GM18909 (cell line): ENCODE results near the gene SCGB1D4.
A peak's percentile ranks its signal among the peaks of the same experiment; 100 is the strongest.
"Not testable (repeated sequence)": the region's sequence is repeated elsewhere in the genome, so short reads cannot be mapped to it uniquely, and the experiment has no call there.

Experiments
- ATAC-seq: cut with Tn5 transposase; IDR thresholded peaks from one replicate; pipeline ENCODE4 v1.9.1; 2021; ENCODE audit warnings: mild to moderate bottlenecking; ENCODE audit not compliant: unreplicated experiment, poor library complexity

SCGB1D4 gene, protein sequence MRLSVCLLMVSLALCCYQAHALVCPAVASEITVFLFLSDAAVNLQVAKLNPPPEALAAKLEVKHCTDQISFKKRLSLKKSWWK

DNA sequence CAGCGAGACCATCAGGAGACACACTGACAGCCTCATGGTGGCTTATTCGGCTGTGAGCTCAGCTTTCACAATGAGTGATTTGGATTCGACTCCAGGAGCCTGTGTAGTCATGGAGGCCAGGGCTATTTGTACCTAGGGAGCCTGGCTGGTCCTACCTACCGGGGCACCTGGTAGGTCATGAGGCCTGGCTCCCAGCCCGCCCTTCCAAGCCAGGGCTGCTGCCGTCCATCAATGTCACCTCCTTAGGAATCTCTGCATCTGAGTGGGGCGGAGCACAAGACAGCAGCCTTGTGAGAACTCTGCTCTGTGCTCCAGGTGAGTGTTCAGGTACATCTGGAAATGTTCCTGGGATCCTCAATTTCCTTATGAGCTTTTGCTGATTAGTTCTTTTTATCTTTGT lies at the start of gene SCGB1D4:
Gene SCGB1D4, minus strand, starts transcription at position 101 of the 400 bp plus-strand sequence. Its CDS starts 65 bp downstream, at position 36.
- ATAC-seq, result no peak

DNA sequence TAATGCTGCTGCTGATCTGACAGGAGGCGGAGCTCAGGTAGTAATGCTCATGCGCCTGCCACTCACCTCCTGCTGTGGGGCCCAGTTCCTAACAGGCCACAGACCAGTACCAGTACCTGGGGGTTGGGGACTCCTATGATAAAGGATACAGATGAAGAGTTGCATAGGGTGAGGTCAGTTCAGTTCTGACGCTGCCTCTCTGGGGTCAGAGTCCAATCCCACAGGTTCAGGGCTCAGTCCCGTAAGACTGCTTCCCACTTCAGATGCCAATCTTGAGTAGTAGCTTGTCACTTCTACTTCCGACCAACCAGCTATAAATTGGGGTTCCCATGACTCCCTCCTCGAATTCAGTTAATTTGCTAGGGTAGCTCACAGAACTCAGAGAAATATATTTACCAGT lies 47.0 kb upstream of the SCGB1D4 start:
- no peak for ATAC-seq

DNA sequence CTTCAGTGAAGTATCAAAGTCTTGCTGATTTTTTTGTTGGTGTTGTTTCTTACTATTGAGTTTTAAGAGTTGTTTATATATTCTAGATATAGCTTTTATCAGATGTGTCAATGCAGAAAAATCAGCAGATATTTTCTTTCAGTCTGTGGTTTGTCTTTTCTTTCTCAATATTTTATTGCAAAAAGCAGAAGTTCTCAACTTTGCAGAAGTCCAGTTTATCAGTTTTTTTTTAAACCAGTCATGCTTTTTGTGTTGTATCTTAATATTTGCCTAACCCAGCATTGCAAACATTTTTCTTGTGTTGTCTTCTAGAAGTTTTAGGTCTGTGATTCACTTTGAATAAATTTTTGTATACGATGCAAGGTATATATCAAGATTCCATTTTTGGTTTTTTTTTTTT lies 45.3 kb upstream of the SCGB1D4 start:
- ATAC-seq, result no peak

DNA sequence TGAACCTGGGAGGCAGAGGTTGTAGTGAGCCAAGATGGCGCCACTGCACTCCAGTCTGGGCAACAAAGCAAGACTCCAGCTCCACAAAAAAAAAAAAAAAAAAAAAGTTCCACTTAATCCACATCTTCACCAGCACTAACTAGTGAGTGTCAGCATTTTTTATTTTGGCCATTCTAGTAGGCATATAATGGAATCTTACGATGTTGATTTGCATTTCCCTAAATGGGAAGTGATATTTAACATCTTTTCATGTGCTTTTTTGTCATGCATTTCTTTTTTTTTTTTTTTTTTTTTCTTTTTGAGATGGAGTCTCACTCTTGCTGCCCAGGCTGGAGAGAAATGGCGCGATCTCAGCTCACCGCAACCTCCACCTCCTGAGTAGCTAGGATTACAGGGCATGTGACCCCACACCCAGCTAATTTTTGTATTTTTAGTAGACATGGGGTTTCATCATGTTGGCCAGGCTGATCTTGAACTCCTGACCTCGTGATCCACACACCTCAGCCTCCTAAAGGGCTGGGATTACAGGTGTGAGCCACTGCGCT lies 44.8 kb upstream of the SCGB1D4 start:
- not testable (repeated sequence) for ATAC-seq

DNA sequence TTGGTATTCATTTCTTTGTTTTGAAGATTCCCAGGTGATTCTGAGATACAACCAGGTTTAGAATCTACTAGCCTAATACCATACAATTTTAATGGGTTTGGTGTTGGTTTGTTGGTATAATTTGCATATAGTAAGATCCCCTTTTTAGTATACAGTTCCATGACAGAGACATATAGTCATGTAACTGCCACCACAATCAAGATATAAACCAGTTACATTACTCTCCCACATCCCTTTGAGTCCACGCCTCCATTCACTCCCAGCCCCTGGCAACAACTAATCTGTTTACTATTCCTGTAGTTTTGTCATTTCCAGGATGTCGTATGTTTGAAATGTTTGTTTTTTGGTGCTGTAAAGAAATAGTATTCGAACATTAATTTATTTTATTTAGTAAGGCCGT lies 42.7 kb upstream of the SCGB1D4 start:
- ATAC-seq, result no peak

DNA sequence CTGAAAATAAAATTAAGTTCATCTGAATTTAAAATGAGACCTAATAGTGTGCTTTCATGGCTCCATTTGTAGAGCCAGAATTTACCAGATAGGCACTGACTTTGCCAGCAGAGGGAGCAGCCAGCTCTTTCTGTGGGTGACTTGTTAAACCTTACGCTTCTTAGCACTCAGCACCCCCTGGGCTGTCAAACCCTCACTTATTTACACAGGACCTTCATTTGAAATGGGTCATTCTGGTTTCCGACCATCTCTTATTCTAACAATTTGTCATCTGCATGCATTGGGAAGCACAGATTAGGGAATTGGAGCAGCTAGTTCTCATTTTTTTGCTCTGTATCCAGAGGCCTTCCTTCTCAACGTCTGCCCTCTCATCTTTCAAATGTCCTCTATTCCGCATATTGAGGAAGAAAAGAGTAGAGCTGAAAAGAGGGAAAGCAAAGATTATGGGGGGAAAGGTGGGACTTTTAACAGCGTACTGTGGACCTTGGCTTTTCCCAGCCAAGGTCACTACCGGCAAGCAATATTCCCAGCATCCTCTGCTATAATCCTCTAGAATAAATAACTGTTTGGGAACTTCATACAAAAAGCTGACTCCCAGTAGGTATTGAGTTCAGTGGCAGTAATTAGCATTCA lies 41.5 kb upstream of the SCGB1D4 start:
- no peak for ATAC-seq

DNA sequence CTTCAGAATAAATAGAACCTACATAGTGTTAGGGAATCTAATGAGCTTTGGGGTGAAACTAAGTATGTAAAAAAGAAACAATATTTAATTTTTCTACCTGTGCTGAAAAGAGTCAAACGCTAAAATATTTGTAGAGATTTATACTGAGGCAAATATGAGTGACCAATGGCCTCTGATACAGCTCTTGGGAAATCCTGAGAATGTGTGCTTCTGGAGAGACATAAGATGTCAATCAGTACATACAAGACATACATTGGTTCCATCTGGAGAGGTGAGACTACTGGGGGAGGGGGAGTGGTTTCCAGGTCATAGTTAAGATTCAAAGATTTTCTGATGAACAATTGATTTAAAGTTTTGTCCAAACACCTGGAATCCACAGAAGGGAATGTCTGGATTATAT lies 39.3 kb upstream of the SCGB1D4 start:
- no peak for ATAC-seq

DNA sequence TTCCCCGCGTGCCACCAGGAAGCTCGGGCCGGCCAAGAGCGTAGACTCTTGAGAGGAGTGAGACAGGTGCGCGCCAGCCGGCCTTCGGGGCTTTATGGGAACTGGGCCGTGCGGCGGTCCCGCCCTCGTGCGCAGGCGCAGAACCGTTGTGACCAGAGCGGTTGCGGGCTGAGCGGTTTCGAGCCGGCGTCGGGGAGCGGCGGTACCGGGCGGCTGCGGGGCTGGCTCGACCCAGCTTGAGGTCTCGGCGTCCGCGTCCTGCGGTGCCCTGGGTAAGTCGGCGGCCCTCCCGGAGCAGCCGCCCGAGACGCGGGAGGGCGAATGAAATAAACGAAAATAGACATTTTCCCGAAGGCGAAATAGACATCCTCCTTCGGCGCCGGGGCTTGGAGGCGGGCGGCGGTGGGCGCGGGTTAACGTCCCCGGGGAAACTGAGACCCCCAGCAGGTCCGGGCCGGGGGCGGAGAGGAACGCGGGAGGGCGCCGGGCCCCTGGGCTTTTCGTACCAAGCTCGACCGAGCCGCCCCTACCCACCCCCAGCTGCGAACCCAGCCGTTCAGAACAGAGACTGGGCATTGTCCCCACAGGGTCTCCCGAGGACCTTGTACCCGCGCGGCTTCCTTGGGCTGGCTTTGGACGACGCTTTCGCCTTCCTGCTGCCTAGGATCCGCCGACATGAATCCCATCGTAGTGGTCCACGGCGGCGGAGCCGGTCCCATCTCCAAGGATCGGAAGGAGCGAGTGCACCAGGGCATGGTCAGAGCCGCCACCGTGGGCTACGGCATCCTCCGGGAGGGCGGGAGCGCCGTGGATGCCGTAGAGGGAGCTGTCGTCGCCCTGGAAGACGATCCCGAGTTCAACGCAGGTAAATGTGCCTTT lies 38.7 kb upstream of the SCGB1D4 start, which contains the start of gene ASRGL1:
Gene ASRGL1, plus strand, starts transcription at position 146 of the 879 bp plus-strand sequence. Its CDS starts 530 bp downstream, at position 676.
- ATAC-seq, result peak; percentile 48

DNA sequence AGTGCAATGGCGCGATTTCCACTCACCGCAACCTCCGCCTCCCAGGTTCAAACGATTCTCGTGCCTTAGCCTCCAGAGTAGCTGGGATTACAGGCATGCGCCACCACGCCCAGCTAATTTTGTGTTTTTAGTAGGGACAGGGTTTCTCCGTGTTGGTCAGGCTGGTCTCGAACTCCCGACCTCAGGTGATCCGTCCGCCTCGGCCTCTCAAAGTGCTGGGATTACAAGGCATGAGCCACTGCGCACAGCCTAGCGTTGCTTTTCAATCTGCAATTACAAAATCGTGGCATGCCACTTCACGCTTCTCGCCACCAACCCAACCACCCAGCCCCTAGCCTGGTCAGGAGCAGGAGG lies 38.1 kb upstream of the SCGB1D4 start:
- ATAC-seq, result not testable (repeated sequence)

DNA sequence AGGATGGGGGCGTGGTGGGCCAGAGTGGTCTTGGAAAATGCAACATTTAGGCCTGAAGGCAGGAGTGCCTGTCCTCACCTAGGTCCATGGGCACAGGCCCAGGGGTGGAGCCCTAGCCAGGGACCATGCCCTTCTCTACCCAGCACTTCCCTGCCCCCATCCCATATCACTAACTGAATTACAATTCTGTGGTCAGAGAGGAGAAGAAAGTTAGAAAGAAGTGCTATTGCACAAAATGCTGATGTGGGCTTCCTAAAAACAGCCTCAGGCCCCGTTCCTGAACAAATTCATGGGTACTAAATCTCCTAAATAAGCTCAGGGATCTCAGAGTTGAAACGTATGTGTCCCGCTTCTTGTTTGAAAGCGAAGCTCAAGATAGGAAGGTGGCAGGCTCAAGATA lies 34.9 kb upstream of the SCGB1D4 start:
- no peak for ATAC-seq

DNA sequence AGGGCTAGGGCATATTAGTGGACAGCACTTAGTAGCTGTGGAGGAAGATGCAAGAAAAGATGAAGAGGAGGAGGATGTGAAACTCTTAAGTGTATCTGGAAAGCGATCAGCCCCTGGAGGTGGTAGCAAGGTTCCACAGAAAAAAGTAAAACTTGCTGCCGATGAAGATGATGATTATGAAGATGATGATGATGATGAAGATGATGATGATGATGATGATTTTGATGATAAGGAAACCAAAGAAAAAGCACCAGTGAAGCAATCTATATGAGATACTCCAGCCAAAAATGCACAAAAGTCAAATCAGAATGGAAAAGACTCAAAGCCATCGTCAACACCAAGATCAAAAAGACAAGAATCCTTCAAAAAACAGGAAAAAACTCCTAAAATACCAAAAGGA lies 32.4 kb upstream of the SCGB1D4 start:
- ATAC-seq, result not testable (repeated sequence)

DNA sequence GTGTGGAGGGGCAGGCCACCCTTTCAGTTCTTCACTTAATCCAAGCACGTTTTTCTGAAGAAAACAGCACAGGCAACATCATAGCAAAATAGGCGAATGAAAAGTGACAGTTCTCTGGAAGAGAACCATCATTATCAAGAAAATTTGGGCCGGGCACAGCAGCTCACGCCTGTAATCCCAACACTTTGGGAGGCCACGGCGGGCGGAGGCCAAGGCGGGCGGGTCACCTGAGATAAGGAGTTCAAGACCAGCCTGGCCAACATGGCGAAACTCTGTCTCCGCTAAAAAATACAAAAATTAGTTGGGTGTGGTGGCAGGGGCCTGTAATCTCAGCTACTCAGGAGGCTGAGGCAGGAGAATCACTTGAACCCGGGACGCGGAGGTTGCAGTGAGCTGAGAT lies 28.7 kb upstream of the SCGB1D4 start:
- ATAC-seq, result not testable (repeated sequence)

DNA sequence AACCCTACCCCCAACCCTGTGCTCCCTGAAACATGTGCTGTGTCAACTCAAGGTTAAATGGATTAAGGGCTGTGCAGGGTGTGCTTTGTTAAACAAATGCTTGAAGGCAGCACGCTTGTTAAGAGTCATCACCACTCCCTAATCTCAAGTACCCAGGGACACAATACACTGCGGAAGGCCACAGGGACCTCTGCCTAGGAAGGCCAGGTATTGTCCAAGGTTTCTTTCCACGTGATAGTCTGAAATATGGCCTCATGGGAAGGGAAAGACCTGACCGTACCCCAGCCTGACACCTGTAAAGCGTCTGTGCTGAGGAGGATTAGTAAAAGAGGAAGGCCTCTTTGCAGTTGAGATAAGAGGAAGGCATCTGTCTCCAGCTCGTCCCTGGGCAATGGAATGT lies 27.8 kb upstream of the SCGB1D4 start:
- ATAC-seq, result not testable (repeated sequence)

DNA sequence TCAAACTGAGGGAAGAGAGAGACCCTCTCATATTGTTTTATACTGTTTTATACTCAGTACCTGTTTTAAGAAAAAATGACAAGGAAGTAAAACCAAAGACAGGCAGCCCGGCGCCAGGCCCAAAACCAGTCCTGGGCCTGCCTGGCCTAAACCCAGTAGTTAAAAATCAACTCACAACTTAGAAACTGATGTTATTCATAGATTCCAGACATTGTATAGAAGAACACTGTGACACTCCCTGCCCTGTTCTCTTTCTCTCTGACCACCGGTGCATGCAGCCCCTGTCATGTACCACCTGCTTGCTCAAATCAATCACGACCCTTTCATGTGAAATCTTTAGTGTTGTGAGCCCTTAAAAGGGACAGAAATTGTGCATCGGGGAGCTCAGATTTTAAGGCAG lies 26.9 kb upstream of the SCGB1D4 start:
- ATAC-seq, result not testable (repeated sequence)

DNA sequence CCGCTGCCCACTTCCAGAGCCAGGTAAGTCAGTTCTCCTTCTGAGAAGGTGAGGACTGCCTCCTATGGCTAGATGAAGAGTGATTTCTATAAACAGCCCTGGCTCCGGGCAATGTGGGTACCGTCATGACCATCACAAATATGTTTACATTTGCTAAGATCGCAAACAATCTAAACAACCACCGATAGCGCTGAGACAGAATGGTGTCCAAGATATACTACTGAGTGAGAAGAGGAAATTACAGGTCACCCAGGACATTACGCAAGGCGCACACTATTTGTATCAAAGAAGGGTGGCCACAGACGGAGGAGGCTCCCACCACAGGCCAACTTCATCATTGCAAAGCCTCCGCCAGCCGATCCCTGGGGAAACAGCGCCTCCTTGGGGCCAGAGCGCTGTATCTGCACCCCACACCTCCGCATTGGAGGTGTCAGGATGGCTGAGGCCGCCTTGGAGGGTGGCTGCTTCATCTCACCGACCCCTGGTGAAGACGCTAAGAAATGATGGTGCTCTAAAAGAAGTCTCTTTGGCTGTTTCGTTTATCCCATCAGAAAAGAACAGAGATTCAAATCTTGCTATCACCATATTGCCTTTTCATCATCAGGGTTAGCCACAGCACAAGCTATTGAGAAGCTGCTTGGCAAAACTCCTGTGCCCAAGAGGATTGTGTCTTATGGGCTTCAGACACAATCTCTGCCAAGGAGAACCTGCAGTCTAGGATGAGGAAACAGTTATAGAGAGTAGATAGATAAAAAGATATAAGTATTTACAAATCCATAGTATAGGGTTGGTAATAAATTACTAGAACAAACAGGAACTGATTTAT lies 26.1 kb upstream of the SCGB1D4 start:
- ATAC-seq, result no peak

DNA sequence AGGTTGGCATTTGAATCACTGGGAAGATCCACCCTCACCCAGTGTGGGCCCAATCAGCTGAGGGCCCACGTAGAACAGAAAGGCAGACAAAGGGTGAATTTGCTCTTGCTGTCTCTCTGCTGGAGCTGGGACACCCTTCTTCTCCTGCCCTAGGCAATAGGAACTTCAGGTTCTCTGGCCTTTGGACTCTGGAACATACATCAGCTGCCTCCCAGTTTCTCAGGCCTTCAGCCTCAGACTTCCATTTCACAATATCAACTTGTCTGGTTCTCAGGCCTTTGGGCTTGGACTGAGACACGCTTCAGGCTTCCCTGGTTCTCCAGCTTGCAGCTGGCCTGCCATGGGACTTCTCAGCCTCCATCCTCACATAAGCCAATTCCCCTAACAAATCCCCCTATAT lies 23.6 kb upstream of the SCGB1D4 start:
- ATAC-seq, result no peak

DNA sequence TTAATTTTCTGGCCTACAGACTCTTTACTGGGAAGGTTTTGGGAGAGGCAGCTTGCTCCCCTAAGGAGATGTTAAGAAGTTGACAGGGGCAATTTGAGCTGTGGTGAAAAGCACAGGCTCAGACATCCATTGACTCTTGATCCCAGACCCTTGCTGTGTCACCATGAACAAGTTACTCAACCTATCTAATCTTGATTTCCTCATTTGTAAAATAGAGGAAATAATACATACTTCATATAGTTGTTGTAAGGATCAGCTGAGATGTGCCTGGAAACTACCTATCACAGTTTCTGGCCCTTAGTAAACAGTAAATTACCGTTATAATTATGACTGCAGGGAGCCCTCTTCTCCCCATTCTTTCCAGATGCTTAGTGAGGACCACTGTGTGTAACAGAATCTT lies 16.6 kb upstream of the SCGB1D4 start:
- ATAC-seq, result no peak

DNA sequence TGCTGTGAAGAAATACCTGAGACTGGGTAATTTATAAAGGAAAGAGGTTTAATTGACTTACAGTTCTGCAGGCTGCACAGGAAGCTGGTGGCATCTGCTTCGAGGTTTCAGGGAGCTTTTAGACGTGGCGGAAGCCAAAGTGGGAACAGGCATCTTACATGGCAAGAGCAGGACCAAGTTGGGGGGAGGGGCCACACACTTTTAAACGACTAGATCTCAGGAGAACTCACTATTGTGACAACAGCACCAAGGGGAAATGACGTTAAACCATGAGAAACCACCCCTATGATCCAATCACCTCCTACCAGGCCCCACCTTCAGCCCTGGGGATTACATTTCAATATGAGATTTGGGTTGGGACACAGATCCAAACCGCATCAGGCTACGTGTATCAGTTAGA lies 11.1 kb upstream of the SCGB1D4 start:
- no peak for ATAC-seq

DNA sequence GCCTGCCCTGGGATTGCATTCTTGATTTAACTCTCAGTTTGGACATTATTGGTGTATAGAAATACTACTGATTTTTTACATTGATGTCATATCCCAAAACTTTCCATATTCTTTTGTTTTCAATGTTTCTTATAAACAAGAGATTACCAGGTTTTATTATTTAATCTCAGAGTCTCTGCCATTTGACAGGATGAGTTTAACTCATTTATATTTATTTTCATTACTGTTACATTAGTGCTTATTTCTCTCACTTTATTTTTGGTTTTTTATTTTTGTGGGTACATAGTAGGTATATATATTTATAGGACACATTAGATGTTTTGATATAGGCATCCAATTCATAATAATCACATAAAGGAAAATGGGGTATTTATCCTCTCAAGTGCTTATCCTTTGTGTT lies 9.1 kb upstream of the SCGB1D4 start:
- ATAC-seq, result no peak

DNA sequence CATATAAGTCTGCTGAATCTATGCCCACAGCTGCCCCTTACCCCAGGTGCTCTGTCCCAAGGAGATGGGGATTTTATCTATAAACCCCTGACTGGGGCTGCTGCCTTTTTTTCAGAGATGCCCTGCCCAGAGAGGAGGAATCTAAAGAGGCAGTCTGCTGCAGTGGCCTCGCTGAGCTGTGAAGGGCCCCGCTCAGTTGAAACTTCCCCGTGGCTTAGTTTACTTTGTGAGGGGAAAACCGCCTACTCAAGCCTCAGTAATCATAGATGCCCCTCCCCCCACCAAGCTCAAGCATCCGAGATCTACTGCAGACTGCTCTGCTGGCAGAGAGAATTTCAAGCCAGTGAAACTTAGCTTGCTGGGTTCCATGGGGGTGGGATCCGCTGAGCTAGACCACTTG lies 7.4 kb upstream of the SCGB1D4 start:
- ATAC-seq, result no peak
